SU-DHL-6 (cell line): ENCODE data around the gene EBP.
A peak's percentile ranks its signal among the peaks of the same experiment; 100 is the strongest.

Source experiments
- H2AFZ ChIP-seq: fragments of 200-600 bp; sonication (generic); 2 replicates; pipeline ENCODE4 v1.6.1; 2014; ENCODE audit warnings: low read depth, mild to moderate bottlenecking, moderate library complexity, mixed read lengths, antibody characterized with exemption, low read length; ENCODE audit not compliant: severe bottlenecking
- H3F3A ChIP-seq: fragments of 200-600 bp; shearing (Covaris generic); 2 replicates; pipeline ENCODE4 v1.6.0; 2016; ENCODE audit warnings: antibody characterized with exemption, mild to moderate bottlenecking; ENCODE audit not compliant: insufficient read depth
- H3K27ac ChIP-seq: fragments of 200-600 bp; sonication (generic); 2 replicates; pipeline ENCODE4 v1.5.1; 2016; ENCODE audit warnings: low read depth, mild to moderate bottlenecking, low read length, moderate library complexity, mixed read lengths
- H3K27me3 ChIP-seq: fragments of 200-600 bp; sonication (generic), shearing (Covaris generic); 2 replicates; pipeline ENCODE4 v1.6.0; 2014; ENCODE audit warnings: mild to moderate bottlenecking, low read length
- H3K36me3 ChIP-seq: fragments of 200-600 bp; sonication (generic); 2 replicates; pipeline ENCODE4 v1.6.1; 2014; ENCODE audit warnings: mild to moderate bottlenecking, low read length, mixed read lengths
- H3K4me2 ChIP-seq: fragments of 300-600, 200-600 bp; shearing (Covaris generic), sonication (generic); 2 replicates; pipeline ENCODE4 v1.6.0; 2014; ENCODE audit warnings: low read length, low read depth, mild to moderate bottlenecking; ENCODE audit not compliant: poor library complexity, severe bottlenecking
- H3K4me3 ChIP-seq: fragments of 200-600 bp; sonication (generic); 2 replicates; pipeline ENCODE4 v1.5.1; 2014; ENCODE audit warnings: antibody characterized with exemption, low read length, mild to moderate bottlenecking, mixed read lengths; ENCODE audit not compliant: insufficient read depth, poor library complexity, severe bottlenecking
- H3K79me2 ChIP-seq: fragments of 200-600 bp; sonication (generic); 2 replicates; pipeline ENCODE4 v1.6.1; 2014; ENCODE audit warnings: mild to moderate bottlenecking, low read length, moderate library complexity; ENCODE audit not compliant: insufficient read depth
- H3K9ac ChIP-seq: fragments of 200-600 bp; sonication (generic); 2 replicates; pipeline ENCODE4 v1.7.0; 2014; ENCODE audit warnings: mild to moderate bottlenecking, low read length
- H3K9me2 ChIP-seq: fragments of 200-600 bp; sonication (generic); replicated peaks from 2 replicates; pipeline ENCODE4 v1.6.1; 2014; ENCODE audit warnings: low read length; ENCODE audit not compliant: insufficient read depth
- H3K9me3 ChIP-seq: fragments of 200-600 bp; sonication (generic); 2 replicates; pipeline ENCODE4 v1.6.1; 2014; ENCODE audit warnings: low read length, mixed read lengths; ENCODE audit not compliant: insufficient read depth
- H4K20me1 ChIP-seq: fragments of 200-600 bp; sonication (generic); 2 replicates; pipeline ENCODE4 v1.6.1; 2014; ENCODE audit warnings: low read depth, mild to moderate bottlenecking, antibody characterized with exemption, low read length, moderate library complexity, mixed read lengths
- CTCF ChIP-seq: fragments of 200-600 bp; sonication (generic); IDR thresholded peaks from one replicate; pipeline ENCODE4 v1.5.1; 2017; ENCODE audit warnings: antibody characterized with exemption, mild to moderate bottlenecking, low read length, moderate library complexity; ENCODE audit not compliant: insufficient read depth, poor library complexity, severe bottlenecking
- EZH2phosphoT487 ChIP-seq: fragments of 200-600 bp; sonication (generic), shearing (Covaris generic); conservative IDR thresholded peaks from 2 replicates; pipeline ENCODE4 v1.6.1; 2018; ENCODE audit warnings: mild to moderate bottlenecking, antibody characterized with exemption, low read length, moderate library complexity, mixed read lengths

Gene EBP

DNA sequence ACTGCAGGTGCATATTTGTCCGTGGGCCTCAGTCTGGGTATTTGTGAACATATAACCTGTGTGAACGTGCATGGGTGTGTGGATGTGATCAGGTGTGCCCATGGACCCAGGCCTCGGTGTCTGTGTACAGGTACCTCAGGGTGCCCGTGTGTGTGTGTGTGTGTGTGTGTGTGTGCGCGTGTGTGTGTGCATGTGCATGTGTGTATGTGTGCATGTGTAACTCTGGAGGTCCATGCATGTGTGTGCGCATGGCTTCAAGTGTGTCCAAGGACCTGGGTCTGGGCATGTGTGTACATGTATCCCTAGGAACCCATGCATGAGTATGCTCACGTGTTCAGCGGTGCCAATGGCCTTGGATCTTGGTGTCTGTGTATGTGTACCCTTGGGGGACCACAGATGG, 29.8 kb upstream of the EBP start:
- Histone ChIP-seq H3K4me2 (no peak overlapping the region), H3K9me2 (no peaks in the 10 kb centered on the region), H3K4me3 (no peak overlapping the region), H3F3A (no peaks in the 10 kb centered on the region), H2AFZ (no peak overlapping the region), H3K27me3 (no peaks in the 10 kb centered on the region), H3K9ac (no peak overlapping the region), H3K27ac (no peak overlapping the region), H3K9me3 (no peaks in the 10 kb centered on the region), H4K20me1 (no peaks in the 10 kb centered on the region), H3K79me2 (no peaks in the 10 kb centered on the region), H3K36me3 (no peaks in the 10 kb centered on the region)
- TF ChIP-seq CTCF, result no peak
- no peak for TF ChIP-seq EZH2phosphoT487

DNA sequence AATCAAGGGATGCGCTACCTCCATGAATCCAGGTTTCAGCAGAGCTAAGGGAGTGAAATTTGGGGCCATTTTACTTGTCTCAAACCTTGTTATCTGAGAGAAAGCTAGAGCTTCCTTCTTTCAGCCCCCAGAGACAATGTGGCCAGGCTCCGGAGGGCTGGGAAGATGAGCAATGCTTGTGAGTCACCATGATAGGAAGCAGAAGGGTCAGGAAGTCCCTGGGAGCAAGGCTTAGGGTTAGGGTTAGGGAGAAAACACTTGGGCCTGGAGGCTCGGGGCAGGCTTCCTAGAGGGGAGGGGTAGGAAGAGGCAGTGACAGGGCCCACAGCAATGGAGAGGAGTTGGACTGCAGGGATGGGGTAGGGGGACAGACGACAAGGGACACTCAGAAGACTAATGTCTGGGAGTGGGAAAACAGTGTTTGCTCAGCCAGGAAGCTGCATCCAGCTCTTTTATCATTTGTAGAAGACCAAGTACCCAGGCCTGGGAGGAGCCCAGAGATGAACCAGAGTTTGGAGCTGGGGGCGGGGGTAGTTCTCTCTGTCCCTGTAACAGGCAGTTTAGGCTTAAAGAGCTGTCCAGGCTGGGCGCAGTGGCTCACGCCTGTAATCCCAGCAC, 29.2 kb upstream of the EBP start:
- no peak overlapping the region for H3K4me2 ChIP-seq
- H3K9me3 ChIP-seq, result no peaks in the 10 kb centered on the region
- no peak overlapping the region for H3K4me3 ChIP-seq
- H2AFZ ChIP-seq, result no peak overlapping the region
- H3F3A ChIP-seq, result no peaks in the 10 kb centered on the region
- H3K9ac ChIP-seq, result no peak overlapping the region
- H3K27ac ChIP-seq, result no peak overlapping the region
- H3K36me3 ChIP-seq, result no peaks in the 10 kb centered on the region
- no peaks in the 10 kb centered on the region for H3K27me3 ChIP-seq
- H4K20me1 ChIP-seq, result no peaks in the 10 kb centered on the region
- TF ChIP-seq CTCF (no peak), EZH2phosphoT487 (no peak)
- H3K9me2 ChIP-seq, result no peaks in the 10 kb centered on the region
- no peaks in the 10 kb centered on the region for H3K79me2 ChIP-seq

GRCh38 chrX:48493890-48494364, 27.7 kb upstream of the EBP start:
- H3K9me2 ChIP-seq, result no peaks in the 10 kb centered on the region
- no peaks in the 10 kb centered on the region for H4K20me1 ChIP-seq
- H3K9ac ChIP-seq, result no peak overlapping the region
- H2AFZ ChIP-seq, result no peak overlapping the region
- TF ChIP-seq EZH2phosphoT487 (no peak), CTCF (peak; percentile 11)
- H3K36me3 ChIP-seq, result no peaks in the 10 kb centered on the region
- no peaks in the 10 kb centered on the region for H3K27me3 ChIP-seq
- no peaks in the 10 kb centered on the region for H3F3A ChIP-seq
- no peak overlapping the region for H3K27ac ChIP-seq
- no peak overlapping the region for H3K4me3 ChIP-seq
- H3K79me2 ChIP-seq, result no peaks in the 10 kb centered on the region
- H3K4me2 ChIP-seq, result no peak overlapping the region
- no peaks in the 10 kb centered on the region for H3K9me3 ChIP-seq
